ENCODE measurements around the gene SLC4A4. TPM values are rescaled to one million over a fixed set of nuclear protein-coding genes. Genes with fewer than 3 reads are reported as not detected.
A peak's percentile ranks its signal among the peaks of the same experiment; 100 is the strongest.

The SLC4A4 gene
- total and polyA plus RNA-seq, 2 of the 13 experiments (the other 11 are each of a cell fraction or from before 2014, with no cell fraction given): 0.01 TPM; not detected in 1

GRCh38 chr4:71545168-71545567 is 206.3 kb downstream of the SLC4A4 start (continued):
- TF ChIP-seq SOX6 (IDR thresholded peaks at IDR 0.05): no peak
- TF ChIP-seq SOX6 (CRISPR knock-in tag; IDR thresholded peaks at IDR 0.05): no peak
- TF ChIP-seq THRA (CRISPR knock-in tag; IDR thresholded peaks at IDR 0.05; ENCODE audit: borderline replicate concordance): no peak
- TF ChIP-seq IRF9 (CRISPR knock-in tag; IDR thresholded peaks at IDR 0.05; ENCODE audit: borderline replicate concordance): no peak
- no peak for TF ChIP-seq ZNF558 (CRISPR knock-in tag; IDR thresholded peaks at IDR 0.05; ENCODE audit: borderline replicate concordance)
- TF ChIP-seq ZEB1 (IDR thresholded peaks at IDR 0.05; ENCODE audit: insufficient replicate concordance, low read depth): no peak

DNA sequence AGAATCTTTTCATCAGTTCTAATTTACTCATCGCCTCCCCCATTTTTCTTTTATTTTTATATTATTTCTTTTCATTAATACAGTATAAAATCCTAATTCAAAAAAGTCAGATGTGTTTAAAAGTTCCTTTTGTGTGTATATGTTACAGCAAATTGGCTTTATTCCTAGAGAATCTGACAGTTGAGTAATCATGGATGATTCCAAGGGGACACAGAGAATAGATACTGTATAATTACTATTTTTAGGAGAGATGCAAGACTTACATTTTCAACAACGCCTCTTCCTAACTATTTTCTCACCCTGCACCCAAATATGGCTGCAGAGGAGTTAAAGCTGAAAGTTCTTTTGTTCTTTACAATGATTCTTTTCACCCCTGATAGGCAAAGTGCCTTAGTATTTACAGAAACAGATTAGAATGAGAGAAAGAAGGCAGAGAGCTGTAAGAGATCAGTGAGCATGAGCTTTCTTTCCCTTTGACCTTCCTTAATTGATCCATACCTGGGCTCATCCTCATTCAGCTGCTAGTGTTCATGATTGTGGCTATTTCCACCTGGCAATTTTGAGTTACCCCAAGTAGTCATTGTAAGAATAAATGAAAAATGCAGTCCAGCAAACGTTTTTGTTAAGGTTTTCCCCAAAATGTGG is 210.8 kb downstream of the SLC4A4 start:
- POLR2A ChIA-PET: no interaction called here
- Histone ChIP-seq H3K9me3 (ENCODE audit: low read length) (no peaks in the 10 kb centered on the region), H3K36me3 (replicated peaks in 1 of 2; ENCODE audit: control insufficient read depth in 1 of 2, insufficient read depth in 2 of 2, low read length in 2 of 2) (no peaks in the 10 kb centered on the region), H3K4me3 (replicated peaks in 1 of 3; ENCODE audit: insufficient read depth in 1 of 3, low read depth in 2 of 3, low read length in 3 of 3) (no peak overlapping the region), H3K27me3 (ENCODE audit: control insufficient read depth in 1 of 2, insufficient read depth in 2 of 2, low read length in 2 of 2) (no peaks in the 10 kb centered on the region; a peak in 1 of 5 replicates), H3K4me1 (ENCODE audit: insufficient read depth, low read length) (peaks cover 20% of the 10 kb centered on the region), H3K27ac (ENCODE audit: extremely low read length, insufficient read depth, low read length) (no peak overlapping the region), H3K9ac (ENCODE audit: insufficient read depth, low read depth, low read length) (no peak overlapping the region), H4K20me1 (ENCODE audit: insufficient read depth, low read length) (no peaks in the 10 kb centered on the region), H3K4me2 (ENCODE audit: low read depth, low read length) (peak overlapping the region; percentile 54), H3K79me2 (ENCODE audit: insufficient read depth, low read length) (no peaks in the 10 kb centered on the region), H2AFZ (ENCODE audit: low read length) (no peak overlapping the region)
- peak; percentile 72 for ATAC-seq
- DNase-seq (ENCODE audit: low spot score): no peak
- FAIRE-seq: no peak
- no TSS peak for BruUV-seq (replicated peaks)
- CTCF ChIA-PET (ENCODE audit: low intra/inter-chr PET ratio, low total read pairs): no interaction called here
- TF ChIP-seq NR2C2 (CRISPR knock-in tag; IDR thresholded peaks at IDR 0.05; ENCODE audit: borderline replicate concordance) (peak; percentile 34; the same call in 1 of the 2 replicates), REXO4 (CRISPR knock-in tag; IDR thresholded peaks at IDR 0.05; ENCODE audit: borderline replicate concordance) (no peak)
- intact Hi-C loops (cut with micrococcal nuclease; ENCODE audit: unreplicated experiment) (loop anchor here (10.0 kb wide), 1 partner anchor 945 kb away; no protein-coding TSS in a partner anchor), in situ Hi-C loops (cut with HindIII; ENCODE audit: extremely low pct_ligation_motif_present, low pct_unique_long_range_greater_than_20kb) (loop anchor here (10.0 kb wide), 1 partner anchor 365 kb away; no protein-coding TSS in a partner anchor)
- WGBS (ENCODE audit: low lambda C conversion rate): 22% methylated on average over 3 of the region's 3 CpGs

Data from HepG2 (cell line).